ENCODE results near the gene RHOH.

DNA sequence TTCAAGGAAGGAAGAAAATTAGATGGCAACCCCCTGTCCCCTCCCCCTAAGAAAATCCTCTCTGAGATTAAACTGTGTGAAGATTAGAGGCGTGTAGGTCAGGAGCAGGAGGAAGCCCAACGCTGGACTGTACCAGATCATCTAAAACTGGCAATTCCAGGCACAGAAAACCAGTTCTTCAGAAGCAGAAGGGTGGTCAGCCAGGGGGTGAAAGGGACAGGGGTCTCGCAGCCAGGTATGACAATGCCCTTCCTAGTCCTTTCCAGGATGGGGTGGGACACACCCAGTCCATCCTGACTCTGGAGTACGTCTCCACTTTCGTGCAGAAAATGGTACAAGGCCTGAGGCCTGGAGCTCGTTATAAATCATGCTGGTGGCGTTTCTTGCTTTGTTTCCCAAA lies 3.3 kb upstream of the RHOH start:
- TF ChIP-seq, protein P1, sequence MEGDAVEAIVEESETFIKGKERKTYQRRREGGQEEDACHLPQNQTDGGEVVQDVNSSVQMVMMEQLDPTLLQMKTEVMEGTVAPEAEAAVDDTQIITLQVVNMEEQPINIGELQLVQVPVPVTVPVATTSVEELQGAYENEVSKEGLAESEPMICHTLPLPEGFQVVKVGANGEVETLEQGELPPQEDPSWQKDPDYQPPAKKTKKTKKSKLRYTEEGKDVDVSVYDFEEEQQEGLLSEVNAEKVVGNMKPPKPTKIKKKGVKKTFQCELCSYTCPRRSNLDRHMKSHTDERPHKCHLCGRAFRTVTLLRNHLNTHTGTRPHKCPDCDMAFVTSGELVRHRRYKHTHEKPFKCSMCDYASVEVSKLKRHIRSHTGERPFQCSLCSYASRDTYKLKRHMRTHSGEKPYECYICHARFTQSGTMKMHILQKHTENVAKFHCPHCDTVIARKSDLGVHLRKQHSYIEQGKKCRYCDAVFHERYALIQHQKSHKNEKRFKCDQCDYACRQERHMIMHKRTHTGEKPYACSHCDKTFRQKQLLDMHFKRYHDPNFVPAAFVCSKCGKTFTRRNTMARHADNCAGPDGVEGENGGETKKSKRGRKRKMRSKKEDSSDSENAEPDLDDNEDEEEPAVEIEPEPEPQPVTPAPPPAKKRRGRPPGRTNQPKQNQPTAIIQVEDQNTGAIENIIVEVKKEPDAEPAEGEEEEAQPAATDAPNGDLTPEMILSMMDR (IDR thresholded peaks at IDR 0.05 in 4 of 5, conservative IDR thresholded peaks at IDR 0.05 in 1 of 5): no peak
- no peak for TF ChIP-seq POLR2A (IDR thresholded peaks at IDR 0.05)
